Gastrocnemius medialis (tissue), 4 donors: ENCODE data around the gene INTU.

Experiments used
- CTCF ChIP-seq, 5 experiments: fragments of 450-650 bp in 3 of 5; fragments of 200-600 bp in 2 of 5; sonication (generic) in 2 of 5; IDR thresholded peaks in 4 of 5; conservative IDR thresholded peaks in 1 of 5; 1 replicate in 4 of 5; 2 replicates in 1 of 5; pipeline ENCODE4 v1.5.1; 2016 to 2019; ENCODE audit warnings: antibody characterized with exemption in 5 of 5, mild to moderate bottlenecking in 3 of 5, moderate library complexity in 3 of 5
- POLR2A ChIP-seq, 2 donors: fragments of 450-650 bp; IDR thresholded peaks; one replicate each; pipeline ENCODE4 v1.6.1; 2017; ENCODE audit warnings: antibody characterized with exemption in 2 of 2, mild to moderate bottlenecking in 2 of 2, moderate library complexity in 2 of 2

GRCh38 chr4:127708985-127709384, 76.2 kb downstream of the INTU start:
- TF ChIP-seq CTCF (IDR thresholded peaks at IDR 0.05 in 4 of 5, conservative IDR thresholded peaks at IDR 0.05 in 1 of 5) (no peak), POLR2A (IDR thresholded peaks at IDR 0.05) (no peak)
